CD14-positive monocyte (primary cell): ENCODE measurements around the gene NUDC. TPM values are rescaled to one million over a fixed set of nuclear protein-coding genes. Genes with fewer than 3 reads are reported as not detected.

Experiments used
- DNase-seq, 3 donors: peaks; one replicate each; pipeline ENCODE4 v3.0.0-alpha.2; 2011 to 2022
- H2AFZ ChIP-seq: 2 replicates; pipeline ENCODE4 v1.6.0; 2012; ENCODE audit warnings: mild to moderate bottlenecking, low read depth, low read length, inconsistent platforms; ENCODE audit not compliant: insufficient read depth, poor library complexity, severe bottlenecking
- H3K27ac ChIP-seq, 2 donors: 1 replicate in 1 of 2; 2 replicates in 1 of 2; pipeline ENCODE4 v1.5.1; 2012 to 2013; ENCODE audit warnings: low read length in 2 of 2, control low read depth in 1 of 2, inconsistent platforms in 1 of 2, low read depth in 1 of 2, mild to moderate bottlenecking in 1 of 2
- H3K27me3 ChIP-seq, 2 donors: one replicate each; pipeline versions ENCODE4 v1.6.0 to v1.6.1; 2011 to 2013; ENCODE audit warnings: low read length in 2 of 2; ENCODE audit not compliant: control insufficient read depth in 2 of 2, insufficient read depth in 2 of 2
- H3K36me3 ChIP-seq, 2 donors: replicated peaks in 1 of 2; 1 replicate in 1 of 2; 2 replicates in 1 of 2; pipeline versions ENCODE4 v1.5.1 to v1.6.1; 2012 to 2013; ENCODE audit warnings: low read length in 2 of 2, control low read depth in 1 of 2, inconsistent platforms in 1 of 2, mild to moderate bottlenecking in 1 of 2; ENCODE audit not compliant: insufficient read depth in 2 of 2, control insufficient read depth in 1 of 2
- H3K4me1 ChIP-seq, 2 donors: 1 replicate in 1 of 2; 2 replicates in 1 of 2; pipeline versions ENCODE4 v1.5.1 to v1.6.1; 2012 to 2013; ENCODE audit warnings: low read length in 2 of 2, control low read depth in 1 of 2, inconsistent platforms in 1 of 2, mild to moderate bottlenecking in 1 of 2, moderate library complexity in 1 of 2; ENCODE audit not compliant: insufficient read depth in 2 of 2, control insufficient read depth in 1 of 2
- H3K4me2 ChIP-seq: replicated peaks from 2 replicates; pipeline ENCODE3; 2012; ENCODE audit warnings: low read length, moderate library complexity, mild to moderate bottlenecking; ENCODE audit not compliant: poor library complexity, severe bottlenecking; ENCODE audit errors: extremely low read depth
- H3K4me3 ChIP-seq, 3 experiments: fragments of 200-600 bp in 1 of 3; sonication (generic) in 1 of 3; replicated peaks in 1 of 3; 1 replicate in 2 of 3; 2 replicates in 1 of 3; pipeline ENCODE4 v1.5.1; 2011 to 2013; ENCODE audit warnings: low read length in 3 of 3, mild to moderate bottlenecking in 3 of 3, control low read depth in 2 of 3, low read depth in 2 of 3, inconsistent platforms in 1 of 3, moderate library complexity in 1 of 3
- H3K79me2 ChIP-seq: 2 replicates; pipeline ENCODE4 v1.6.0; 2012; ENCODE audit warnings: mild to moderate bottlenecking, control low read depth, inconsistent platforms, low read length, moderate library complexity; ENCODE audit not compliant: insufficient read depth
- H3K9ac ChIP-seq: 2 replicates; pipeline ENCODE4 v1.6.0; 2017; ENCODE audit warnings: low read length, mild to moderate bottlenecking; ENCODE audit not compliant: insufficient read depth, poor library complexity, severe bottlenecking
- H3K9me3 ChIP-seq, 2 donors: replicated peaks in 1 of 2; 1 replicate in 1 of 2; 2 replicates in 1 of 2; pipeline versions ENCODE4 v1.5.1 to v1.6.1; 2012 to 2013; ENCODE audit warnings: low read length in 2 of 2, control low read depth in 1 of 2; ENCODE audit not compliant: control insufficient read depth in 1 of 2, insufficient read depth in 1 of 2
- H4K20me1 ChIP-seq: 2 replicates; pipeline ENCODE4 v1.6.0; 2012; ENCODE audit warnings: mild to moderate bottlenecking, low read length, control low read depth, moderate library complexity; ENCODE audit not compliant: insufficient read depth
- H3K27ac Mint-ChIP-seq, 7 donors: one replicate each; pipeline ENCODE4 v1.8.0; 2020; ENCODE audit warnings: mild to moderate bottlenecking in 7 of 7, mixed read lengths in 7 of 7, moderate library complexity in 6 of 7, inconsistent platforms in 2 of 7
- H3K27me3 Mint-ChIP-seq, 3 donors: one replicate each; pipeline ENCODE4 v1.8.0; 2021 to 2022; ENCODE audit warnings: low read depth in 3 of 3, mild to moderate bottlenecking in 3 of 3, mixed read lengths in 3 of 3, moderate library complexity in 3 of 3, inconsistent platforms in 1 of 3
- H3K36me3 Mint-ChIP-seq, 2 donors: one replicate each; pipeline ENCODE4 v1.8.0; 2020; ENCODE audit warnings: mixed read lengths in 2 of 2, inconsistent platforms in 1 of 2, mild to moderate bottlenecking in 1 of 2
- H3K4me1 Mint-ChIP-seq: one replicate; pipeline ENCODE4 v1.8.0; 2020; ENCODE audit warnings: mild to moderate bottlenecking, mixed read lengths
- H3K4me3 Mint-ChIP-seq, 2 donors: one replicate each; pipeline ENCODE4 v1.8.0; 2020; ENCODE audit warnings: mild to moderate bottlenecking in 2 of 2, mixed read lengths in 2 of 2, moderate library complexity in 1 of 2
- H3K9me3 Mint-ChIP-seq, 7 donors: one replicate each; pipeline ENCODE4 v1.8.0; 2020 to 2022; ENCODE audit warnings: mixed read lengths in 7 of 7, mild to moderate bottlenecking in 6 of 7, moderate library complexity in 6 of 7, inconsistent platforms in 2 of 7
- CTCF ChIP-seq: fragments of 200-600 bp; IDR thresholded peaks from one replicate; pipeline ENCODE4 v1.8.0; 2022; ENCODE audit warnings: antibody characterized with exemption, mild to moderate bottlenecking
- WGBS: methylation state at CpG from one replicate; pipeline ENCODE4 v1.1.5; 2013; ENCODE audit warnings: missing lambda C conversion rate; ENCODE audit not compliant: insufficient coverage; 5-methylcytosine and 5-hydroxymethylcytosine counted together
- intact Hi-C, 2 donors: fragments of 100-400 bp; cut with micrococcal nuclease; formaldehyde crosslinking; loops; one replicate each; pipeline versions ENCODE4 v1.15.0 to v1.15.1; 2023
- polyA plus RNA-seq, 3 donors: library from polyadenylated mRNA; depleted of rRNA in 1 of 3; unstranded in 2 of 3; stranded (reverse) in 1 of 3; fragments of 300-500 nt in 2 of 3; fragments of >200 nt in 1 of 3; fragmentation: Illumina TruSeq in 2 of 3; gene quantifications; 1 replicate in 2 of 3; 2 replicates in 1 of 3; pipeline ENCODE4 v1.2.3, GENCODE V29; 2012 to 2021

Gene NUDC
- polyA plus RNA-seq, 3 donors, result 28.3 to 58.3 (median 47.4) TPM

DNA sequence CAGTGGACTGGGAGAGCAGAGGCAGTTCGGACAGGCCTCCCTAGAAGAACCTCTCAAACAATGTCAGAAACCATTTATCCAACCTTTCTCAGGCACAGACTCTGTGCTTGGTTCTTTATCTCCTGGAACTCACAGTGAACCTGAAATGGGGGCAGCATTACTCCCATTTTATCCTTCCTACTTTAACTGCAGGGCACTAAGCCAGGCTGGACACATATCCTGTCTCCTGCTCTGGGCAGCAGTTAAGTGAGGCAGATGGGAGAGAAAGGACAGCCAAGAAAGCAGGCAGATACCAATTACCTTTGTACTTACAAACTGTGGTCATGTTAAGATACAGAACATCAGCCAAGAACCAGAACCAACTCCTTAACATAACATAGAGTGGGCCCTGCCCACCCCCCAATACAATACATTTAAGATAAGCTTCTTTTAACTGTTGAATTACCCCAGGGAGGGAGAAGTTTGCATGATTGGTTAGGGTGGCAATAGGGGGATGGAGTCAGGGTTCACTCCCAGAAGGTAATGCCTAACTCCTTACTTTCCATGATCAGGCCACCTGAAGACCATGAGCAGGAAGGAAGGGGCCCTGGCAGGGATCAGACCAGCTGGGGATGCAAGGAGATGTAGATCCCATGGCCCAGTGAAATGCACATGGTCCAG is 27.9 kb downstream of the NUDC start:
- H3K9ac ChIP-seq, result no peak overlapping the region
- H3K27ac Mint-ChIP-seq, result peak overlapping the region in 3 of 7 donors; percentile 19 to 62 (median 58)
- no peaks in the 10 kb centered on the region for H3K4me1 ChIP-seq
- peaks cover 19 to 29% of the 10 kb centered on the region in 2 donors for H3K36me3 ChIP-seq
- H2AFZ ChIP-seq, result no peak overlapping the region
- no peaks in the 10 kb centered on the region for H3K9me3 ChIP-seq
- intact Hi-C loops, result no loop called here
- no peak overlapping the region for H3K4me3 ChIP-seq
- no peaks in the 10 kb centered on the region for H3K4me1 Mint-ChIP-seq
- no peak overlapping the region for H3K4me2 ChIP-seq
- DNase-seq, result no peak
- WGBS, result 80% methylated on average over 1 of the region's 1 CpG
- H3K9me3 Mint-ChIP-seq, result peaks cover 0 to 3% (median 0%) of the 10 kb centered on the region in 7 donors
- H3K27me3 Mint-ChIP-seq, result peaks cover 3 to 7% (median 3%) of the 10 kb centered on the region in 3 donors
- no peaks in the 10 kb centered on the region for H4K20me1 ChIP-seq
- no peak overlapping the region for H3K27ac ChIP-seq
- TF ChIP-seq CTCF, result no peak
- no peaks in the 10 kb centered on the region for H3K27me3 ChIP-seq
- no peaks in the 10 kb centered on the region for H3K79me2 ChIP-seq
- peaks cover 19 to 26% of the 10 kb centered on the region in 2 donors for H3K36me3 Mint-ChIP-seq
- H3K4me3 Mint-ChIP-seq, result no peak overlapping the region

DNA sequence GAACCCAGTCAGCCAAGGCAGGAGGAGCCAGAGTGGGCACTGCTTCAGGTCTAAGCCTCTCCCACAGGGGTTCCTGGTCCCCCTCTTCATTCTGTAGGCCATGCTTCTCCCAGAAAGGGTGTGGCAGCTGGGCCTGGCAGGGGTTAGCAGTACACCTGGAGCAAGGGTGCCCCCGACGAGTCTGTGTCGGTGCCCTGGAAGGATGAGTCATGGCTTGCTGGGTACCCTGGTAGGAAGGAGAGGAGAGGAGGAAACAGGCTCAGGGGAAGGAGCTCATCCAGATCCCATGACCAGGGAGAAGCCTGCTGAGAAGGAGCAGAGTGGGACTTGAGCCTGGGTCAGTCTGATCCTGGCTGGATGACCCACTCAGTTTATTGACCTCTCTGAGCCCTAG is 28.4 kb downstream of the NUDC start:
- Mint-ChIP-seq H3K4me3 (no peak overlapping the region), H3K9me3 (peaks cover 0 to 3% (median 0%) of the 10 kb centered on the region in 7 donors), H3K36me3 (peaks cover 18 to 21% of the 10 kb centered on the region in 2 donors), H3K27ac (peak overlapping the region in 1 of 7 donors; percentile 9), H3K4me1 (no peaks in the 10 kb centered on the region), H3K27me3 (peaks cover 3 to 8% (median 3%) of the 10 kb centered on the region in 3 donors)
- intact Hi-C loops, result no loop called here
- Histone ChIP-seq H3K27me3 (no peaks in the 10 kb centered on the region), H3K36me3 (peaks cover 15 to 24% of the 10 kb centered on the region in 2 donors), H3K79me2 (no peaks in the 10 kb centered on the region), H3K4me2 (no peak overlapping the region), H3K9me3 (no peaks in the 10 kb centered on the region), H3K4me3 (no peak overlapping the region), H3K9ac (no peak overlapping the region), H4K20me1 (no peaks in the 10 kb centered on the region), H3K27ac (no peak overlapping the region), H3K4me1 (no peaks in the 10 kb centered on the region), H2AFZ (no peak overlapping the region)
- WGBS, result 48% methylated on average over 3 of the region's 3 CpGs
- DNase-seq, result no peak
- TF ChIP-seq CTCF, result no peak
